Panc1 (cell line): ENCODE data around the gene FBF1. TPM values are rescaled to one million over a fixed set of nuclear protein-coding genes. Genes with fewer than 3 reads are reported as not detected.

Experiments used
- ATAC-seq: fragments of 200-7000 bp; cut with Tn5 transposase; 2 replicates; pipeline ENCODE4 v1.9.1; 2020; ENCODE audit warnings: mild to moderate bottlenecking, moderate library complexity
- BruUV-seq: library from RNA; stranded (reverse); fragments of 400-500 nt; replicated peaks from 2 replicates; lab custom pipeline; 2021; lab: Mats Ljungman, UMichigan
- CTCF ChIA-PET: fragments of 300-600 bp; sonication (Branson Sonifier 250); formaldehyde crosslinking; loops from one replicate; lab custom pipeline; 2022; ENCODE audit warnings: antibody characterized with exemption; lab: Charles Lee
- POLR2A ChIA-PET: fragments of 300-600 bp; sonication (Branson Sonifier 250); formaldehyde crosslinking; loops from one replicate; lab custom pipeline; 2022; ENCODE audit warnings: antibody characterized with exemption; lab: Charles Lee
- DNase-seq: peaks from one replicate; pipeline ENCODE4 v3.0.0-alpha.2; 2010; ENCODE audit warnings: low read depth, low spot score
- H3K27ac ChIP-seq: 2 replicates; pipeline ENCODE4 v1.5.1; 2011; ENCODE audit warnings: mild to moderate bottlenecking, low read length, inconsistent platforms
- H3K27me3 ChIP-seq: fragments of 200-500 bp; sonication (Bioruptor generic); 2 replicates; pipeline ENCODE4 v1.6.0; 2014; ENCODE audit warnings: low read length, inconsistent platforms; ENCODE audit not compliant: control insufficient read depth, insufficient read depth
- H3K36me3 ChIP-seq: fragments of 200-500 bp; sonication (Bioruptor generic); 2 replicates; pipeline ENCODE4 v1.5.1; 2014; ENCODE audit warnings: inconsistent platforms, mild to moderate bottlenecking, low read length, moderate library complexity; ENCODE audit not compliant: control insufficient read depth, insufficient read depth
- H3K4me1 ChIP-seq: 2 replicates; pipeline ENCODE4 v1.5.1; 2011; ENCODE audit warnings: inconsistent platforms, mild to moderate bottlenecking, low read length, moderate library complexity; ENCODE audit not compliant: control insufficient read depth, insufficient read depth
- H3K4me3 ChIP-seq, 2 experiments: 2 replicates each; pipeline ENCODE4 v1.5.1; 2011 to 2012; ENCODE audit warnings: low read depth in 2 of 2, low read length in 2 of 2, mild to moderate bottlenecking in 2 of 2, inconsistent platforms in 1 of 2, moderate library complexity in 1 of 2
- H3K9me3 ChIP-seq: fragments of 200-500 bp; sonication (Bioruptor generic); 2 replicates; pipeline ENCODE4 v1.5.1; 2014; ENCODE audit warnings: low read depth, mild to moderate bottlenecking, inconsistent platforms, low read length, moderate library complexity; ENCODE audit not compliant: control insufficient read depth, insufficient read depth
- POLR2AphosphoS5 ChIP-seq: IDR thresholded peaks from 2 replicates; pipeline ENCODE4 v1.6.1; 2012; ENCODE audit warnings: mild to moderate bottlenecking, low read depth, low read length, moderate library complexity
- SIN3A ChIP-seq: IDR thresholded peaks from 2 replicates; pipeline ENCODE4 v1.6.1; 2012; ENCODE audit warnings: low read depth, mild to moderate bottlenecking, low read length, moderate library complexity, borderline replicate concordance; ENCODE audit not compliant: insufficient read depth
- TCF7L2 ChIP-seq: IDR thresholded peaks from 2 replicates; pipeline ENCODE4 v1.6.1; 2011; ENCODE audit warnings: mild to moderate bottlenecking, low read depth, low read length, inconsistent platforms
- in situ Hi-C: cut with HindIII; loops from 2 replicates; pipeline ENCODE4 v1.10.0; 2016; ENCODE audit warnings: low sequenced_read_pairs, low pct_unique_long_range_greater_than_20kb
- intact Hi-C: fragments of 100-400 bp; cut with micrococcal nuclease; formaldehyde crosslinking; loops from one replicate; pipeline ENCODE4 v1.10.0; 2022; ENCODE audit not compliant: unreplicated experiment
- total RNA-seq: library from RNA; stranded (reverse); gene quantifications from one replicate; pipeline ENCODE4 v1.2.1, GENCODE V29; 2021; ENCODE audit not compliant: unreplicated experiment
- TF ChIP-seq, protein P1 (sequence below): fragments of 450-650 bp; IDR thresholded peaks from 2 replicates; pipeline ENCODE4 v1.5.1; 2017; ENCODE audit warnings: mild to moderate bottlenecking
- TF ChIP-seq, protein P2 (sequence below), 2 experiments: IDR thresholded peaks; 2 replicates each; pipeline ENCODE4 v1.6.1; 2011 to 2012; ENCODE audit warnings: low read depth in 2 of 2, control low read depth in 1 of 2, low read length in 1 of 2, mild to moderate bottlenecking in 1 of 2, moderate library complexity in 1 of 2; ENCODE audit not compliant: insufficient read depth in 1 of 2

The FBF1 gene
- total RNA-seq, 1 experiment from 2014 or later = 32.5 TPM

DNA sequence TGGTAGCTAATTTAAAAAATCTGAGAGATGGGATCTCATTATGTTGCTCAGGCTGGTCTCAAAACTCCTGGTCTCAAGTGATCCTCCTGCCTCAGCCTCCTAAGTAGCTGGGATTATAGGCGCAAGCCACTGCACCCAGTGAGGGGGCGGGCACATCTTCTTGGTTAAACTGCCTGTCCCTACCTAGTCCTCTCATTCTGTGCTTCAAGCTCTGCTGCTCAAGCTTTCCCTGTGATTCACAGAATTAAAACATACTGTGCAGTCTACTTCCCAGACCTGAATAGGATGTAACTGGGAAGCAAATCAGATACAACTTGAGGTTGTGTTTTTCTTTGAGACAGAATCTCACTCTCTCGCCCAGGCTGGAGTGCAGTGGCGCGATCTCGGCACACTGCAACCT, 38.4 kb downstream of the FBF1 start:
- no peak for ATAC-seq
- BruUV-seq = no TSS peak
- Histone ChIP-seq H3K27me3 (no peaks in the 10 kb centered on the region), H3K4me3 (no peak overlapping the region), H3K4me1 (peaks cover 15% of the 10 kb centered on the region), H3K9me3 (no peaks in the 10 kb centered on the region), H3K36me3 (peaks cover 12% of the 10 kb centered on the region; the same call in 1 of the 2 replicates), H3K27ac (no peak overlapping the region)
- no peak for DNase-seq
- ChIA-PET POLR2A (no interaction called here), CTCF (interaction anchor here (0.5 kb wide), 1 partner anchor 219 kb away, joined by 5 read pairs; no protein-coding TSS in a partner anchor)
- intact Hi-C loops = no loop called here
- in situ Hi-C loops = no loop called here
- TF ChIP-seq, protein P1, sequence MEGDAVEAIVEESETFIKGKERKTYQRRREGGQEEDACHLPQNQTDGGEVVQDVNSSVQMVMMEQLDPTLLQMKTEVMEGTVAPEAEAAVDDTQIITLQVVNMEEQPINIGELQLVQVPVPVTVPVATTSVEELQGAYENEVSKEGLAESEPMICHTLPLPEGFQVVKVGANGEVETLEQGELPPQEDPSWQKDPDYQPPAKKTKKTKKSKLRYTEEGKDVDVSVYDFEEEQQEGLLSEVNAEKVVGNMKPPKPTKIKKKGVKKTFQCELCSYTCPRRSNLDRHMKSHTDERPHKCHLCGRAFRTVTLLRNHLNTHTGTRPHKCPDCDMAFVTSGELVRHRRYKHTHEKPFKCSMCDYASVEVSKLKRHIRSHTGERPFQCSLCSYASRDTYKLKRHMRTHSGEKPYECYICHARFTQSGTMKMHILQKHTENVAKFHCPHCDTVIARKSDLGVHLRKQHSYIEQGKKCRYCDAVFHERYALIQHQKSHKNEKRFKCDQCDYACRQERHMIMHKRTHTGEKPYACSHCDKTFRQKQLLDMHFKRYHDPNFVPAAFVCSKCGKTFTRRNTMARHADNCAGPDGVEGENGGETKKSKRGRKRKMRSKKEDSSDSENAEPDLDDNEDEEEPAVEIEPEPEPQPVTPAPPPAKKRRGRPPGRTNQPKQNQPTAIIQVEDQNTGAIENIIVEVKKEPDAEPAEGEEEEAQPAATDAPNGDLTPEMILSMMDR = no peak
- no peak for TF ChIP-seq SIN3A
- TF ChIP-seq, protein P2, sequence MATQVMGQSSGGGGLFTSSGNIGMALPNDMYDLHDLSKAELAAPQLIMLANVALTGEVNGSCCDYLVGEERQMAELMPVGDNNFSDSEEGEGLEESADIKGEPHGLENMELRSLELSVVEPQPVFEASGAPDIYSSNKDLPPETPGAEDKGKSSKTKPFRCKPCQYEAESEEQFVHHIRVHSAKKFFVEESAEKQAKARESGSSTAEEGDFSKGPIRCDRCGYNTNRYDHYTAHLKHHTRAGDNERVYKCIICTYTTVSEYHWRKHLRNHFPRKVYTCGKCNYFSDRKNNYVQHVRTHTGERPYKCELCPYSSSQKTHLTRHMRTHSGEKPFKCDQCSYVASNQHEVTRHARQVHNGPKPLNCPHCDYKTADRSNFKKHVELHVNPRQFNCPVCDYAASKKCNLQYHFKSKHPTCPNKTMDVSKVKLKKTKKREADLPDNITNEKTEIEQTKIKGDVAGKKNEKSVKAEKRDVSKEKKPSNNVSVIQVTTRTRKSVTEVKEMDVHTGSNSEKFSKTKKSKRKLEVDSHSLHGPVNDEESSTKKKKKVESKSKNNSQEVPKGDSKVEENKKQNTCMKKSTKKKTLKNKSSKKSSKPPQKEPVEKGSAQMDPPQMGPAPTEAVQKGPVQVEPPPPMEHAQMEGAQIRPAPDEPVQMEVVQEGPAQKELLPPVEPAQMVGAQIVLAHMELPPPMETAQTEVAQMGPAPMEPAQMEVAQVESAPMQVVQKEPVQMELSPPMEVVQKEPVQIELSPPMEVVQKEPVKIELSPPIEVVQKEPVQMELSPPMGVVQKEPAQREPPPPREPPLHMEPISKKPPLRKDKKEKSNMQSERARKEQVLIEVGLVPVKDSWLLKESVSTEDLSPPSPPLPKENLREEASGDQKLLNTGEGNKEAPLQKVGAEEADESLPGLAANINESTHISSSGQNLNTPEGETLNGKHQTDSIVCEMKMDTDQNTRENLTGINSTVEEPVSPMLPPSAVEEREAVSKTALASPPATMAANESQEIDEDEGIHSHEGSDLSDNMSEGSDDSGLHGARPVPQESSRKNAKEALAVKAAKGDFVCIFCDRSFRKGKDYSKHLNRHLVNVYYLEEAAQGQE (IDR thresholded peaks at IDR 0.05; ENCODE audit: insufficient read depth in 1 of 2, low read depth in 2 of 2, low read length in 1 of 2) = no peak
- TF ChIP-seq POLR2AphosphoS5 = no peak
- no peak for TF ChIP-seq TCF7L2

DNA sequence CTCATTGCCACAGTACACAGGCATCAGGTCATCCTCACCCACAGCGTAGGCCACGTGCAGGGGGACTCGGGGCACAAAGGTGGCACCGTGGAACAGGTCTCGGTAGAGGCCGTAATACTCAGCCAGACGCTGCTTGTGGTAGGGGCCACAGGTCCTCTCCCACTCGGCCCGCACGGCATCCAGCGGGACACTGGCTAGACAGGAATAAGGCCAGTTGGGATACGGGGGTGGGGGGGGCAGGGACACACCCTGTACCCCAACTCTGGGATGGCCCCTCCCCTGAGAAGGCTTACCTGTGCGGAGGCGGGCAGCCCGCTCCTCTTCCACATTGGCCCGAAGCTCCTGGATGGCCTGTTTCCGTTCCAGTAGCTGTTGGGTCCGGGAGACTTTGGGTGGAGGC, 39.1 kb downstream of the FBF1 start:
- intact Hi-C loops (no loop called here), in situ Hi-C loops (no loop called here)
- Histone ChIP-seq H3K9me3 (no peaks in the 10 kb centered on the region), H3K4me3 (no peak overlapping the region), H3K4me1 (peaks cover 19% of the 10 kb centered on the region), H3K27me3 (no peaks in the 10 kb centered on the region), H3K27ac (no peak overlapping the region; the same call in 1 of the 2 replicates), H3K36me3 (peaks cover 12% of the 10 kb centered on the region)
- ChIA-PET CTCF (no interaction called here), POLR2A (no interaction called here)
- TF ChIP-seq, protein P2 (IDR thresholded peaks at IDR 0.05; ENCODE audit: insufficient read depth in 1 of 2, low read depth in 2 of 2, low read length in 1 of 2) = no peak
- DNase-seq (no peak), ATAC-seq (no peak)
- BruUV-seq = no TSS peak
